Iris pigment epithelial cell (primary cell): ENCODE measurements around the gene CELF4.

Experiments
- DNase-seq: peaks from one replicate; pipeline ENCODE4 v3.0.0-alpha.2; 2011; ENCODE audit warnings: low read depth

CELF4 gene

DNA sequence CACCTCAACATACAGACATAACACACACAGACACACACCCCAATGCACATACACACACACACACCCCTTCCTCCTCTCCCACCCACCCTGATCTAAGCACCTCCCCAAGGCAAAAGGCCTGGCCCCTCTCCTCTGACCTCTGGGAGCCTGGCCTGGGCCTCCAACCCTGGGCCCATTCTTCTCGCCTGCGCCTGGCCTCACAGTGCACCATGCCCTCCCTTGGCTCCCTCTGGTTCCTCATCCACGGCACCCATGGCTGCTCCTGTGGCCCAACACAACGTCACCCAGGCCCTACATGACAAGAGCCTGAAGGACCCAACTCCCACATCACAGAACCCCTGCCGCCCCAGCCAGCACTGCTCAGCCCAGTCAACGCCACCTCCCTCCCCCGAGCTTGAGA is 281.3 kb downstream of the CELF4 start:
- no peak for DNase-seq

DNA sequence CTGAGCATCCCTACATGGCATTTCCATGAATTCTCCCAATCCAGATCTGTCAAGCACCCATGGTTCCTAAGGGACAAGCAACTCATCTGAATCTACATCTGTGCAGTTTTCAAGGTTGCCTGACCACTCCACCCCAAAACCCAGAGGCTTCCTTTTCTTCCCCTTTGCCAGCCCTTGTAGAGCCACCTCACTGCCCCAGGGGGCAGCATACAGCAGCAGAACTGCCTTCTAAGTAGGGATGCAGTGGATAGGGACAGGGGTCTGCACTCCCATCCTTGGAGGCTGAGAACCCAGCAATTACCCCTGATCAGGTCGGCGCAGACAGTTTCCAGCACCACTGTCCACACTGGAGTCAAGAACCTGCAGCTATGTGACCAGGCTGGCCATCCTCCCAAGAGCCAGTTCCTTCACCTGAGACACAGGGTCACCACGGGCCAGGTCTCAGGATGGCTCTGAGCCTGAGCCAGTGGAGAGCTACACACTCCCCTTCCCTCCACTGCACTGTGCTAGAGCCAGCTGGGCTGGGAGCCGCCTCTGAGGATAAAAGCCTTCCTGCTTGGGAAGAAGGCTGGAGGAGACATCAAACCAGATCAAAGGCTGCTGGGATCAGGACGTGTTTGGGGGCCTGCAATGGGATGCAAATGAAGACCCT is 283.1 kb downstream of the CELF4 start:
- no peak for DNase-seq

DNA sequence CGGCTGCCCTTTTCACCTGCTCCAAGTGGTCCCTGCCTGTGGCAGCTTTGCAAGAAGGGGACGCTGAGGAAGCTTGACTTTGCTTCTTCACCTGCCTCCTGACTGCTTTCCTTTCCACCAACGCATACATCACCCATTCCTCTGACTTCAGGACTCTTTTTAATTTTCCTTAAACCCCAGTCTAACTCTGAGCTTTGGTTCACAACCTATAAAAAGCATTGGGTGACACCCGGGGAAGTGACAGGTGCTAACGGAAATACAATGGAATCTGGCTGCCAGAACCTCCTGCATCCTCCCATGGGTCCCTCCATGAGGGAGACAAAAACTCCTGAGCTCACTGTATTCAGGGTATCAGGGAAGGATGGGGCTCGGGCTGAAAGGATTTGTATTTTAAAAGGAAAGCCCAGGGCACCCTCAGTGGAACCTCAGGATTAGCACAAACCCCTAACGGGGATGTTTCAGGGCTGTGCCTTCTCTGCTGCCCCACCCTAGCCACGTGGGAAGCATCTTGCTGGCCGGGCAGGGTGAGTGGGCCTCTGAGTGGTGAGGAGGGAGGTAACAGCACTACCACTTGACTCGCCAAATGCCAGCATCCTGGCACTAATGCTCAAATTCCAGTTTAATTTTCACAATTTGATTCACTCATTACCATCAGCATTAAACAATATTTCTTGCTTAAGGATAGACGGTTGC is 284.8 kb downstream of the CELF4 start:
- no peak for DNase-seq

DNA sequence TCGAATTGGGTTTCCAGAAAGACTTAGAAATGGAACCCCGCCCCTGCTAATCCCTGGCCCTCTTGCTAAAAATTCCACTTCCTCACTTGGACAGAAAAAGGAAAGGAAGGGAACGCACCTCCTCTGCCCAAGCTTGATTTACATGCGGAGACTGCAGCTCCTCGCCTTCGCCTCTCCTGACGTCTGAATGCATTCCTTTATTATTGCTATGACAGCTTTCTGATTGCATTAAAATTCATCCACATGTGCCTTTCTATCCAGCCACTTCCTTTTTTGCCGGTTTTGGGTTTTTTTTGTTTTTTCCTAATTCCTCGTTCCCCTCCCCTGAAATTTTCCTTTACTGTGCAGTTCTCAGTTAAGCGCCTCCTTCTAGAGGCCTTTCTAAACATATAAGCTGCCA is 287.8 kb downstream of the CELF4 start:
- DNase-seq, result no peak

DNA sequence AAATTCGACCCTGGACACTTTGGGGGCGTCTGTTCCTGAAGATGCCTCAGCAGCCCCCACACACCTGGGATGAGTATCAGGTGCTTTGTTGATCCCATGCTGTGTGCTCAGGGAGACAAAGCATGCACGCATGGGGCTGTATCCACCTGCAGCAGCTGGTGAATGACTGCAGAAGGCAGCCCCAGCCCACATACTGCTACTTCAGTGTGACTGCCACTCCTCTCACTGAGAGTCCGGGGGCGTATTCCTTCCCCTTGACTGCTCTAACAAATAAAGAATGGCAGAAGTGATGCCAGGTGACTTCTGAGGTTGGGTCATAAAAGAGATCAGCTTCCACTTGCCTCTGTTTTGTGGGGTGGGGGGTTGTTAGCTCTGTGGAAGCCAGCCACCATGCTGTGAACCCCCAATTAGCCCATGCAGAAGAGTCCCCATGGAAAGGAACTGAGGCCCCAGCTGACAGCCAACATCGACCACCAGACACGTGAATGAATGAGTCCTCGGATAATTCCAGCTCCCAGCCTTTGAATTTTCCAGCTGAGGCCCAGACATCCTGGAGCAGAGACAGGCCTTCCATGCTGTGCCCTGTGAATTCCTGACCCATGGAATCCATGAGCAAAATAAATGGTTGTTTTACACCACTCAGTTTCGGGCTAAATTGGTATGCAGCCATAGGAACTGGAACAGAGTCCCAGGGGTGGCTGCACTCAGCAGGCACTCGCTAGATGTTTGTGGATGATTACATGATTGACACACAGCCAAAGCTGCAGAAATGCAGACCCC is 289.3 kb downstream of the CELF4 start:
- DNase-seq, result no peak

DNA sequence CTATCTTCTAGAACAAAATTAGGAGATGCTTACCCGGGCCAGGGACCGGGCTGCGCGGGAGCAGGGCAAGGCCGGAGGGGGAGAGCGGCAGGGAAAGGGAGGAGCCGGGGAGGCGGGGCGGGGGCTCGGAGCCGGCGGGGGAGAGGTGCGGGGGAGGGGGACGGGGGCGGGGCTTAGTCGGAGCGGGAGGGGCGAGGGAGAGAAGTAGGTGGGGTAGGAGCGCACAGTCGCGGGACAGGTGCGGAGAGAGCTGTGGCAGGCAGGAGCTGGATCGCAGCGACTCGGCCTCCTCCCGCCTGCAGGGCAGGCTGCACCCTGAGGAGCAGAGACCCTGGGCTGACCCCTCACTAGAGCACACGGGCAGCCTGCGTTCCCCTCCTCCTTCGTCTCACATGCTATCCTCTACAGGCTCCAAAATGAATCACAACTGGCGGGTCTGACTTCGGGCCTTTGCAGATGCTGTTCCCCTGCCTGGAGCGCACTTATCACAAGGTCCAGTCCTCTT is 290.3 kb downstream of the CELF4 start:
- no peak for DNase-seq

DNA sequence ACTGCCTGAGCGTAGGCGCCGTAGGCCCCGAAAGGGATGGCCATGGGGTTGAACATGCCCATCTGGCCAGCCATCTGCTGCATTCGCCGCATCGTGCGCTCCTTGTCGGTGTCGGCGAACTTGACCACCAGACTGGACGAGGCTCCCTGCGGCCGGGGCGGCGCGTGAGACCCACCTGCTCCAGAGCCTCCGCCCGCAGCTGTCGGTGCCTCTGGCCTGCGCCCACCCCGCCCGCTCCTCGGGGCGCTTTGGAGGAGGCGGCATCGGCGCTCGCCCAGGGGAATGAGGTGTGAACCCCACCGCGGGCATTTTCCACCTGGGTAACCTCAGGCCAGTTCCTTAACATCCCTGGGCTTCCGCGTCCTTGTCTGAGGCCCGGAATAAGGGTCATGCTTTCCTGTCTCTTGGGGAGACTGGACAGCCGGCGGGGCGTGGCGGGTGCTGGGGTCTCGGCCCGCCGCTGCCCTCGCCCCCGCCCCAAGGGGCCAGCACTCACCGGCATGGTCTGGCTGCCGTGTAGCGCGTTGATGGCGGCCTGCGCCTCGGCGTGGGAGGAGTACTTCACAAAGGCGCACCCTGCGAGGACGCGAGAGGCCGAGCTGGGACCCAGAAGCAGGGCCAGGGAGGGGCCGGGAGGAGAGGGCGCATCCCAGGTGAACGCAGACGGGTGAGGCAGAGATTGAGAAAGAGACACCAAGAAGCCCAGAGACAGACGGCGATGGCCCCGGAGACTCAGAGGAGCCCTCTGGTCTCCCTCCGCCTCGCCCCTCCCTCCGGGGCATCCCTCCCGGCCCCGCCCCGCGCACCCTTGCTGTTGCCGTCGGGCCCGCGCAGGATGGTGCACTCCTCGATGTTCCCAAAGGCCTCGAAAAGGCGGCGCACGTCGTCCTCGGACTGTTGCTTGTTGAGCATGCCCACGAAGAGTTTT is 291.0 kb downstream of the CELF4 start:
- DNase-seq, result no peak

DNA sequence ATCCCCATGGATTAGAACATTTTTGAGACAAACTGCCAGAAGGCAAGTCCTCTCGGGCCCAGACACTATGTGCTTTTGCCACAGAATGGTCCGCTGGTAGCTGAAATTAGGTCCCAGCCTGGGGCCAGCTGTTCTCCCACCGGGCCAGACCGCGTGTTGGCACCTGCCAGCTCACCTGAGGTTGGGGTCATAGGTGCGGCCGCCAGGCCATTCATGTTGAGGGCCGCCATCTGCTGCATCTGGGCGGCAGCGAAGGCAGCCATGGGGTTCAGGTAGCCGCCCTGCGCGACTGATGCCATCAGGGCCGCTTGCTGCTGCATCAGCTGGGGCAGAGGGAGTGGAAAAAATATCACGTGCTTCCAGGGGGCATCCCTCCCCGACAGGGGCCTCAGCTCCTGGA is 292.8 kb downstream of the CELF4 start:
- DNase-seq, result no peak

DNA sequence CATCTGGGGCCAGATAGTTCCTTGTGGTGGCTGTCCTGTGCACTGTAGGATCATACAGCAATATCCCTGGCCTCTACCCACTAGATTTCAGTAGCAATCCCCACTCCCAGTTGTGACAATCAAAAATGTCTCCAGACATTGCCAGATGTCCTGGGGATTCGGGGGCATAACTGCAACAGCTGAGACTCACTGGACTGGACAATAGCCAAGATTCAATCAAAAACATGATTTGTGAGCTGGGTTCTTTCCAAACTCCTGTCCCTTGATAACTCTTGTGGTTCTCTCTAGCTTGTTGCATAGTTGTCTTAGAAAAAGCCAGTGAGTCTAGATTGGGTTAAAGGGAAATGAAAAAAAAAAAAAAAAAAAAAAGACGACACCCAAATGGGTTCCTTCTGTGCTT is 293.4 kb downstream of the CELF4 start:
- DNase-seq, result no peak

DNA sequence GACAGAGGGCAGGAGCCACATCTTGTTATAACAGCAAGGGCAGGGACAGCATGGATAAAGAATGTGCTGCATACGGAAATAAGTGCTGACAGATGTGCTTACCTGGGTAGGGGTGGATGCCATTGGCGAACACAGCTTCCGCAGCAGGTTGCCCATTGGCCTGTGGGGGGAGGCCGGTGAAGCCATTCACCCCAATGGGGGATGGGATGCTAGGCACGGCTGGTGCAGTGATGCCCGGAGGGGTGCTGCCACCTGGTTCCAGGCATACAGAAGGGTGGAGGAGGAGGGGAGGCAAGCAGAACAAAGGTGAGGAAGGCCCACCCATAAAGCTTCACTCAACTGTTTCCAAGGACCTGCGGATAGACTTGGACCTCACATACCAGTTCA is 294.9 kb downstream of the CELF4 start:
- no peak for DNase-seq

DNA sequence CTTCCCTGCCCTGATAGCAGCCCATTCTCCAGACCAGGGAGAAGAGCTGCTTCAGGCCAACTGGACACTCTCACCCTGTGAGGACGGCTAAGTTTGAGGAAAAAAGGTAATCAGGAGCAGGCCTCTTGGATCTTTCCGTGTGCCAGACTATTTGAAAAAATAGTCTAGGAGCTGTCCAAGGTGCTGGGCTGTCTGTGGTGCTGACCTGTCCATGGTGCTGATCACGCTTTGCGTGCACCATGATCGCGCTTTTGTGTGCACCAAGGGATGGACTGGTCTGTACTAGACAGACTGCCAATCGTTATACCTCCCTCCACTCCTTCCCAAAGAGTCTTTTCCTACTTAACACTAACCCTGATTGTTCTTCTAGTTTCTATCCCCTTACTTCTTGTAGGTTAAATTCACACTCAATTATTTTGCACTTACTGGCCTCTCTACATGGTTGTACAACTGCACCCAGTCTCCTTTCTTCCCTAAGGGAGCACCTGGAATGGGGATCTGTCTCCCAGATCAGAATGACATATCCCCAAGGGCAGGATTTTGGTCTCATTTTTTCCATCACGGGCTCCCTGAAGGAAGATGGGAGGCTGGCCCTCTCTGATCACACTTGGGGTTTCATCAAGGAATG is 295.4 kb downstream of the CELF4 start:
- DNase-seq, result peak; percentile 42

DNA sequence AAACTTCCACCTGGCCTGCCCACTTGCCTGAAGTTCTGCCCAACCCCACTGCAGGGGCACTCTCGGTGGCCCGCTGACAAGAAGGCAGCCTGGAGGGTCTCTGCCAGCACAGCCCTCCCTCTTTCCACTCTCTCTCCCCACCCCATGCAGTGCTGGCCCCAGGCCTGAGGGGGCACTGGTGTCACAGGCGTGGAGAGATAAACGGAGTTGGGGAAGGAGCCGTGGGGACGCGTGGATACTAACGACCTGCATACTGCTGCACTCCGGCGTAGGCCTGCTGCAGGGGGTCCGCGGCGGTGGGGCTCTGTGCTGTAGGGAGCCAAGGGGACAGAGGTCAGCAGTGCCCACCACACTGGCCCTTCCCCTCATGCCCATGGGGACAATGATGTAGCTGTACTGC is 299.3 kb downstream of the CELF4 start:
- no peak for DNase-seq

DNA sequence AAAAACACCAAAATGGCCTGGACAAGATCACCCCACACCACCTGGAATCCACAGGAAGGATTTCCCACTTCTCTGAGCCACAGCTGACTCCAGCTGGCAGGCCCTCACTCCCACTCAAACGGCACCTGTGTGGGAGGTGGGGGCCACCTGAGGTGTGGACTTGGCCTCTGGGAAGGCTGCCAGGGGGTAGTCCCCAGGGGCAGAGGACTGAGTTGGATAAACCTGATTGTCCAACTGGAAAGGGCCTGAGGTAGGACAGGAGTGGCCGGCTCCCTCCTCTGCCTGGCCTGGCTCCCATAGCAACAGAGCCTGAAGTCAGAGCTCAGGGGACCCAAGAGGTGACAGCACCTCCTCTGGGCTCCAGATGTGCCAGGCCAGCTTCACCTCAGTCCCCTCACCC is 300.2 kb downstream of the CELF4 start:
- no peak for DNase-seq

DNA sequence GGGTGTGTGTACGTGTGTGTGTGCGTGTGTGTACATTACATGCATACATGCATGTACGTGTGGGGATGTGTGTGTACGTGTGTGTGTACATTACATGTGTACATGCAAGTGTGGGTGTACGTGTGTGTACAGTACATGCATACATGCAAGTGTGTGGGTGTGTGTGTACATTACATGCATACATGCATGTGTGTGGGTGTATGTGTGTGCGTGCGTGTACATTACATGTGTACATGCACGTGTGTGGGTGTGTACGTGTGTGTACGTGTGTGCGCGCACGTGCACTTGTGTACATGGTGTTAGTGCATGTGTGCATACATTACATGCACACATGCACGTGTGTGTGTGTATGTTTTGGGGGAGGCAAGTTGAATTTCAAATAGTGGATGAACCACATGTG is 300.6 kb downstream of the CELF4 start:
- no peak for DNase-seq

DNA sequence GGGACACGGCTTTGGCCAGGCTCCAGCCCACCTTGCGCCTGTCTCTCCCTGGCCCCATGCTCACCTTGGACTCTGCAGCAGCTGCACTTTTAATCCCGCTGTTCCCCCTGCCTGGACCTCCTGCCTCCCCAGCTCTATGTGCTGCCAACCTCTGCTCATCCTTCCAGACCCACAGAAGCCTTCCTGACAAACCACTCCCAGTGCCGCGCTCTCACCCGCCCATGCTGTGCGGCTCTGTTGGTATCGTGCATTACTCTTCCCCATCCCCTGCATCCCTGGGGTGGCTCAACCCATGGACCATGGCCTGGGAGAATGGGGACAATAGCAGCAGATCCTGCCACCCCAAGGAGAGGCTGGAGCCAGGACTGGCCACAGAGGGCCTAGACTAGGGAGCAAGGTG is 303.6 kb downstream of the CELF4 start:
- no peak for DNase-seq

DNA sequence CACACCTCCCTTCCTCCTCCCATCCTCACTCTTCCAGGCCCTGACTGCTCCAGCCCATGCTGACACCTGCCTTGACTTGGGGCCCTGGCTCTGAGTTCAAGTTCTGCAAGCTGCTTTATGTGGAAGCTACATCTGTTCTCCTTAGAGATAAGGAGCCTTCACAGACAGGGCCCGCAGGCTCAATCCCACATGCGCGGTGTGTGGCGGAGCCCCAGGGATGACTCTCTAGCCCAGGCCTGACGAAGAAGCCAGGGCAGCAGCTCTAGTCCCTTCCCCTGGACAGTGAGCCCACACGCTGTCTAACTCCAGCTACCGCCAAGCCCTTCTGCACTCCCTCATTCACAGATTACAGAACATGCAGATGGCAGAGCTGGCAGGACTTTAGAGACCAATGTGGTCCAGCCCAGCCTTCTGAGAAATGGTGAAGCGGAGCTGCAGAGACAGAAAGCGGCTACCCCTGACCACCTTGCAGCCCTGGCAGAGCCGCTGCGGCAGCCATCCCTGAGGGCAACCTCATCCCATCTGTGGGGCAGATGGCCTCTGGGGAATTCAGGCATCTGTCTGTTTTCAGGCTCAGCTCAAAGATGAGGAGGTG is 304.3 kb downstream of the CELF4 start:
- DNase-seq, result no peak

DNA sequence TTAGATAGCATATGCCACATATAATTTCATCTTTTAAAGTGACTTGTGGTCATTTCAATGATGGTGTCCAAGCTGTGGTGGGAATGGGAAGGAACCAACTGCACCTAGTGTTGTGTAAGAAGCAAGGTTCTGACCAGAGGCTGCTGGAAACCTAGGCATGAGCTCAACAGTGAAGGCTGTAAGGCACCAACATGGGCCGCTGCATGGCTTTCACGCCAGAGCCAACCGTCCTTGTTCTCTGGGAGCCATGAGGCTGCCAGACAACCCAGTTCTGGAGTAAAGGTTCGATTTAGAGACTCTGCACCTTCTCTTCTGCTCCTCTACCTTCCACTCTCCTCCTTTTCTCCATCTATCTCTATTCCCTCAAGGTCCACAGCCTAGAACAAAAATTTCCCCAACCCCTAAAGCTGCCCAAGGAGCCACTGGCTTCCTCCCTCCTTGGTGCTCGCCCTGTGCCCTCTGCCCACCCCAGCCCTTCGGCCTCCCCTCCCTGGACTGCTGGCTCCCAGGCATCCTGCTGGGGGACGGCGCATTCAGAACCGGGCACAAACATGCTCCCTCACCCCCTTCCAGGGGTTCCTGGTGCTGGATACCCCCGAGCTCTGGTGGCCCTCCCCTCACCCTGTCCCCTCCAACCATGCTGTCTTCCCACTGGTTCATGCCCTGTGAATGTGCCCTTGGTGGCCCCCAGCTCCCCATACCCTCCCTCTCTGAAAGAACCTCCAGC is 305.1 kb downstream of the CELF4 start:
- DNase-seq, result no peak

DNA sequence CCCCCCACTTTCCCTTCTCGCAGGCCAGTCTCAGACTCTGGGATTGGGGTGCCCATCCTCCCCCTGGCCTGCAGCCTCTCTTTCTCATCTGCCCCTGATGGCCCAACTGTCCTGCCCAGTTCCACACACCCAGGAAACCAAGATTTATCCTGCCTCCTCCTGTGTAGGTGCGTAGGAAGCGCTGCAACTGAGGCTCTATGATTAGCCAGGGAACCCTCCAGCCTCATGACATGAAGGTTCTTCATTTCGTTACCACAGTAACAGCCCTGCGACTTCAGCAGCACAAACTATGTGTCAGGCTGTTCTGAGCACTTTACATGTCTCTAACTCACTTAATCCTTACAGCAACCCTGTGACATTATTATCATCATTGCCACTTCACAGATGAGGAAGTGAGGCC is 305.9 kb downstream of the CELF4 start:
- DNase-seq, result no peak

DNA sequence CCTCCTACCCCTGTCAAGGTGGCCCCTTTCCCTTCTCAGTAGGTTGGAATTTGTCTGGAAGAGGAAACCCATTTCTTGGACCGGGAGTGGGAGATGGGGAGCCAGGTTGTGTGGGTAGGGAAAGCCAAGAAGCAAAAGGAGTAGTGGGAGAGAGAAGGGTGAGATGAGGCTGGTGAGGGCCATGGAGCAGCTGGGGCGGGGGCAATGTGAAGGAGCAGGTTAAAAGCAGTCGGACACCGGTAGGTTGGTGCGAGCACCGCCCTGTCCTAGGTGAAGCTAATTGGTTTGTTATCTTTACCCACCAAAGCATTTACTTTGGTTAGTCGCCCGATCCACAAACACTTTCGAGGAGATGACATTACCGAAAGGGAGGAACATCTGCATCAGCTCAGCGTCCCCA is 306.8 kb downstream of the CELF4 start:
- no peak for DNase-seq

DNA sequence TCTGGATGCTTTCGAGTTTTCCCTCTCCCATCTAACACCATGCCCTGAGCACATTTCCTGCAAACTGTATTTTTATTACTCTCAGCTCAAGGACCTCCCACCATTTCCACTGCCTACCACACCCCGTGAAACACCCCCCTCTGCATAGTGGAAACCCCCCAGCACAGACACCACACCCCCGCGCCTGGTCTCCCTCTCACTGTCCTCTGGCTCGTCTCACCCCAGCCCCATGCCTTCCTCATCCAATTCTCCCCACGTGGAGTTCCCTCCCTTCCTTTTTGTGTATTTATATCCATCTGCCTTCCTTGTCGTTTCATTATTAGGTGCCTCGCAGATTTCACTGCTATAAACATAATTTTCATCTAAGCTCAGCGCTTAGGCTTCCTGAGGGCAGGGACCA is 307.5 kb downstream of the CELF4 start:
- no peak for DNase-seq

DNA sequence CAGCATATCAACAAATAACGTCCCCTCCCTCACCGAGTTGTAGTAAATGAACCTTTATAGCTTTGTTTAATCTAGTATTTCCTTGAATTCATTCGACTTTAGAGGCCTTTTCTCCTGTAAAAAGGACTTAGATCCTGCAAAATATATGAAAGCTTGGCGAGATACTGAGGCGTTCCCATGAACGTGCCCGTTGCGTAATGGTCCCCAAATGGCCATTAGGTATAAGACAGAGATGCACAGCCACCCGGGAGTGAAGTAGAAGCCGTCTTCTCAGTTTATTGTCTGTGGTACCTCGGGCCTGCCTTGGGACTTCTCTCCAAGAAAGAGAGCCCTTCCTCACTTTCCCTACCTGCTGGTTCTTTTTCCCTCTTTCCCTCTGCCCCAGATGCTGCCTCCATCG is 310.6 kb downstream of the CELF4 start:
- no peak for DNase-seq
